Heart right ventricle (tissue), 16 donors: ENCODE data around the gene POLDIP3. TPM values are rescaled to one million over a fixed set of nuclear protein-coding genes. Genes with fewer than 3 reads are reported as not detected.

ENCODE experiments used
- ATAC-seq, 8 donors: fragments of 200-7000 bp; cut with Tn5 transposase; one replicate each; pipeline ENCODE4 v1.9.1; 2020; ENCODE audit warnings: mild to moderate bottlenecking in 8 of 8, moderate library complexity in 8 of 8, moderate number of reproducible peaks in 1 of 8
- DNase-seq, 2 donors: peaks; one replicate each; pipeline ENCODE4 v3.0.0-alpha.2; 2020
- H3K27ac ChIP-seq, 10 donors: fragments of 200-600 bp; sonication (generic) in 2 of 10; one replicate each; pipeline versions ENCODE4 v1.5.0 to v1.8.0; 2020 to 2022; ENCODE audit warnings: mild to moderate bottlenecking in 3 of 10
- H3K27me3 ChIP-seq, 7 donors: fragments of 200-600 bp; one replicate each; pipeline ENCODE4 v1.8.0; 2021 to 2022; ENCODE audit warnings: mild to moderate bottlenecking in 2 of 7
- H3K36me3 ChIP-seq, 9 donors: fragments of 200-600 bp; sonication (generic) in 1 of 9; one replicate each; pipeline versions ENCODE4 v1.5.0 to v1.8.0; 2020 to 2022; ENCODE audit warnings: mild to moderate bottlenecking in 2 of 9
- H3K4me1 ChIP-seq, 9 donors: fragments of 200-600 bp; sonication (generic) in 1 of 9; one replicate each; pipeline versions ENCODE4 v1.5.0 to v1.8.0; 2020 to 2022; ENCODE audit warnings: mild to moderate bottlenecking in 4 of 9
- H3K4me3 ChIP-seq, 10 donors: fragments of 200-600 bp; sonication (generic) in 2 of 10; one replicate each; pipeline versions ENCODE4 v1.5.0 to v1.8.0; 2020 to 2022; ENCODE audit warnings: mild to moderate bottlenecking in 7 of 10, moderate library complexity in 2 of 10
- H3K9me3 ChIP-seq, 11 donors: fragments of 200-600 bp in 10 of 11; sonication (generic) in 2 of 11; one replicate each; pipeline versions ENCODE4 v1.5.0 to v1.8.0; 2013 to 2022; ENCODE audit warnings: mild to moderate bottlenecking in 2 of 11, control low read depth in 1 of 11, moderate library complexity in 1 of 11
- CTCF ChIP-seq, 9 donors: fragments of 200-600 bp; sonication (generic) in 2 of 9; IDR thresholded peaks; one replicate each; pipeline versions ENCODE4 v1.5.0 to v1.8.0; 2021 to 2022; ENCODE audit warnings: antibody characterized with exemption in 9 of 9, mild to moderate bottlenecking in 5 of 9, moderate library complexity in 1 of 9
- WGBS, 2 donors: extraction: QIAGEN DNeasy Blood & Tissue Kit; methylation state at CpG; one replicate each; pipeline ENCODE4 v1.1.7; 2013; ENCODE audit warnings: inconsistent platforms in 1 of 2; 5-methylcytosine and 5-hydroxymethylcytosine counted together
- intact Hi-C, 10 donors: fragments of 100-400 bp; cut with DNase I; formaldehyde crosslinking; loops; one replicate each; pipeline versions ENCODE4 v1.11.1 to v1.14.2; 2022
- polyA plus RNA-seq, 2 donors: library from polyadenylated mRNA; stranded (reverse); fragments of 200-250 nt; gene quantifications; one replicate each; pipeline ENCODE4 v1.2.3, GENCODE V29; 2013
- total RNA-seq, 10 donors: library from RNA; stranded (reverse); fragmentation: NEBNext Ultra II Directional in 3 of 10; extraction: Animal tissue kit (Norgen Biotek cat#: 25700) in 3 of 10; gene quantifications; one replicate each; pipeline versions ENCODE4 v1.2.1 to v1.2.4, GENCODE V29; 2021 to 2023
- donor health status: Arrhythmogenic right ventricular cardiomyopathy.
- donor health status: ischemic (EF 13 %, LVEDD 7.1; RV severe dilation, severe dysfunction).
- donor health status: healthy with polysubstance abuse.
- donor health status: DM: no; HTN: yes; CAD: no.
- donor health status: DM: no; HTN: no; CAD: no.
- donor health status: ischemic (EF 25% LVEDD 6.9; RV normal size, moderate dysfunction).
- donor health status: ischemic (EF 25% LVEDD 5.7; RV mildly dilated, moderate dysfunction).
- donor health status: healthy.
- donor health status: DM: yes; HTN: yes; CAD: no.
- donor health status: Ischemic cardiomyopathy.
- donor health status: ischemic (EF 35%, LVEDD 5.7; RV mildly dilated, moderate dysfunction).
- donor health status: nonischemic (EF 11% LVEDD 7.7; RV severe dilation, severe dysfunction).
- donor health status: DM: yes; HTN: yes; CAD: no.
- donor health status: PGD.
- donor health status: ischemic (EF 29% LVEDD 5.4; RV normal size, mild dysfunction).
- donor health status: nonischemic (EF 23%, LVEDD 6.1; RV moderate dilation, normal function).

POLDIP3 gene
- total and polyA plus RNA-seq, 12 donors: 11.9 to 42.6 (median 32.5) TPM

- WGBS, 2 donors: 10 to 17% methylated on average over 51 to 77 of the region's 81 CpGs
- H3K27me3 ChIP-seq: no peaks in the 10 kb centered on the region
- no peaks in the 10 kb centered on the region for H3K9me3 ChIP-seq
- TF ChIP-seq CTCF (IDR thresholded peaks at IDR 0.05): peak in 2 of 9 donors; percentile 28 to 42
- peaks cover 0 to 4% (median 0%) of the 10 kb centered on the region in 9 donors for H3K36me3 ChIP-seq
- peak within 1 kb of the TSS; percentile 94 to 99 (median 96) for H3K27ac ChIP-seq
- intact Hi-C loops: loop anchor here in 2 of 10 donors (10.0 kb wide), 2 partner anchors 155 to 445 kb away; no protein-coding TSS in a partner anchor
- DNase-seq (peak; percentile 87 to 88), ATAC-seq (peak; percentile 58 to 79 (median 70))
- peaks cover 31 to 48% (median 45%) of the 10 kb centered on the region in 9 donors for H3K4me1 ChIP-seq
- H3K4me3 ChIP-seq: peak within 1 kb of the TSS; percentile 81 to 99 (median 92)
Observed at GRCh38 chr22:42649246-42650099, 34.8 kb upstream of the POLDIP3 start, which contains the start of gene CYB5R3. TSS of gene CYB5R3 (minus strand) at chr22:42649392. CDS start at chr22:42649315, 77 bp downstream.

GRCh38 chr22:42648368-42649245 is 33.9 kb upstream of the POLDIP3 start:
- DNase-seq: peak; percentile 61 to 72
- intact Hi-C loops: loop anchor here in 1 of 10 donors (10.0 kb wide), 1 partner anchor 446 kb away; no protein-coding TSS in a partner anchor

GRCh38 chr22:42648017-42648367 is 33.3 kb upstream of the POLDIP3 start:
- no peak for ATAC-seq
- Histone ChIP-seq H3K4me3 (peak overlapping the region in 9 of 10 donors; percentile 81 to 99 (median 92)), H3K27me3 (no peaks in the 10 kb centered on the region), H3K36me3 (peaks cover 0 to 4% (median 0%) of the 10 kb centered on the region in 9 donors), H3K9me3 (no peaks in the 10 kb centered on the region), H3K27ac (peak overlapping the region; percentile 94 to 99 (median 96)), H3K4me1 (peaks cover 44 to 63% (median 60%) of the 10 kb centered on the region in 9 donors)
- no peak for TF ChIP-seq CTCF (IDR thresholded peaks at IDR 0.05)
- intact Hi-C loops: loop anchor here in 1 of 10 donors (10.0 kb wide), 1 partner anchor 447 kb away; no protein-coding TSS in a partner anchor
- DNase-seq: no peak
- 77 to 81% methylated on average over 4 of the region's 4 CpGs for WGBS, 2 donors

More at GRCh38 chr22:42648368-42649245, 33.9 kb upstream of the POLDIP3 start:
- Histone ChIP-seq H3K27ac (peak overlapping the region; percentile 94 to 99 (median 96)), H3K9me3 (no peaks in the 10 kb centered on the region), H3K36me3 (peaks cover 0 to 4% (median 0%) of the 10 kb centered on the region in 9 donors), H3K4me3 (peak overlapping the region; percentile 81 to 99 (median 92)), H3K4me1 (peaks cover 39 to 57% (median 54%) of the 10 kb centered on the region in 9 donors), H3K27me3 (no peaks in the 10 kb centered on the region)
- WGBS, 2 donors: 2% methylated on average over 40 to 49 of the region's 49 CpGs
- peak in 6 of 8 donors; percentile 7 to 53 (median 30) for ATAC-seq
- TF ChIP-seq CTCF (IDR thresholded peaks at IDR 0.05): no peak
